Left lobe of liver (tissue), 2 donors: ENCODE measurements around the gene RPLP2. TPM values are rescaled to one million over a fixed set of nuclear protein-coding genes. Genes with fewer than 3 reads are reported as not detected.

Experiments used
- ATAC-seq: fragments of 200-7000 bp; cut with Tn5 transposase; one replicate; pipeline ENCODE4 v1.9.1; 2020; ENCODE audit warnings: mild to moderate bottlenecking, moderate library complexity
- DNase-seq: peaks from one replicate; pipeline ENCODE4 v3.0.0-alpha.2; 2020; ENCODE audit warnings: low spot score
- total RNA-seq: library from RNA; stranded (reverse); gene quantifications from one replicate; pipeline ENCODE4 v1.2.1, GENCODE V29; 2021
- donor health status: DM: no; HTN: no; CAD: no; lungs with moderate emphysema.
- donor health status: DM: no; HTN: yes; CAD: no.

Gene RPLP2
- total RNA-seq: 511 TPM

GRCh38 chr11:809287-810039, at the start of gene RPLP2:
Gene RPLP2 (plus strand): TSS chr11:809967. CDS start chr11:810235, 268 bp downstream.
- peak; percentile 85 for ATAC-seq
- peak; percentile 98 for DNase-seq

- ATAC-seq (no peak), DNase-seq (no peak)
These were observed 49.5 kb upstream of the RPLP2 start for GRCh38 chr11:760236-760635.

- DNase-seq (no peak), ATAC-seq (no peak)
These were observed 48.1 kb upstream of the RPLP2 start for GRCh38 chr11:761526-762108.

- DNase-seq: no peak
- ATAC-seq: peak; percentile 39
These were observed 47.2 kb upstream of the RPLP2 start for GRCh38 chr11:762421-763072.

- ATAC-seq (no peak), DNase-seq (no peak)
These were observed 46.7 kb upstream of the RPLP2 start for GRCh38 chr11:763073-763463.

- ATAC-seq: no peak
- no peak for DNase-seq
These were observed 46.0 kb upstream of the RPLP2 start for GRCh38 chr11:763549-764321.

GRCh38 chr11:764322-765024, 45.3 kb upstream of the RPLP2 start:
- DNase-seq (no peak), ATAC-seq (peak; percentile 5)

- ATAC-seq: peak; percentile 75
- no peak for DNase-seq
These were observed 44.6 kb upstream of the RPLP2 start for GRCh38 chr11:765025-765801.

- ATAC-seq (peak; percentile 22), DNase-seq (no peak)
These were observed 44.0 kb upstream of the RPLP2 start for GRCh38 chr11:765802-766091.

- no peak for ATAC-seq
- DNase-seq: no peak
These were observed 43.4 kb upstream of the RPLP2 start for GRCh38 chr11:766106-766935.

- no peak for ATAC-seq
- no peak for DNase-seq
These were observed 42.9 kb upstream of the RPLP2 start for GRCh38 chr11:766936-767210.

- no peak for DNase-seq
- ATAC-seq: no peak
These were observed 42.5 kb upstream of the RPLP2 start for GRCh38 chr11:767238-767637.

GRCh38 chr11:769887-770641, 39.7 kb upstream of the RPLP2 start:
- ATAC-seq (no peak), DNase-seq (no peak)

GRCh38 chr11:770642-771616, 38.8 kb upstream of the RPLP2 start:
- no peak for DNase-seq

GRCh38 chr11:771617-772204, 38.1 kb upstream of the RPLP2 start:
- no peak for DNase-seq
- no peak for ATAC-seq

More at GRCh38 chr11:770642-771616, 38.8 kb upstream of the RPLP2 start:
- no peak for ATAC-seq

- ATAC-seq (no peak), DNase-seq (no peak)
These were observed 37.1 kb upstream of the RPLP2 start for GRCh38 chr11:772429-773390.
